GM04504 (cell line): Measurements from ENCODE around the gene STEAP3.
"Not testable (repeated sequence)": the region's sequence is repeated elsewhere in the genome, so short reads cannot be mapped to it uniquely, and the experiment has no call there.

Source experiments
- DNase-seq: peaks from one replicate; pipeline ENCODE4 v3.0.0-alpha.2; 2012; ENCODE audit warnings: low read depth

Gene STEAP3

DNA sequence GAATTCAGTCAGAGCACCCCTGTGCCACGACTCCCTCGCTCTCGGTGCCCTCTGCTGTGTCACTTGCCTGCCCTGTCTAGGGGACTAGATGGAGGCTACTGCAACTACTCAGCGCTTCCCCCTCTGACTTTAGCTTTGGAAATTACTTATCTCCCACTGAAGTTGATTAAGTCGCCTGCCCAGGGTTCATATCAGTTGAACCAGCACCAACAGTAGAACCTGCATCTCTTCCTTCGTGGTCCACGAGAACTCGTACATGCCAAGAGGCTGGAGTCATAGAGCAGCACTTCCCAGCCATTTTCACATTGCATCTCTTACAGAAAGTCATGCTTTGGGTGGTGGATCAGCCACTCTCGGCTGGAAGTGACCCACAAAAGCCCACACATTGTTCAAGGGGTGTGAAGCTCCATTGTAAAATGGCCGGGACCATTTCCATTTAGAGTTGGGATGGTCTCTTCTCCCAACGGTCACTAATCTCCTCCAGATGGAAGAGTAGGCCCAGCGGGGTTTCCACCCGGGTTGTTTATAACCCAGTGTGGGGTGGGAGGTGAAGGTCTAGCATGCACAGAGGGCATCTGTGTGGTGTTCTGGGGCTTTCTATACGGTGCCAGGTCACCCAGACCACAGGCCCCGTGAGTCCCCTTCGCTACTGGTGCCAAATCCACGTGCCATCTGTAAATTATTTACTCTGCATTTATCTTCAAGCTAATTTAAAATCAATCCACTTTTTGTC, 38.0 kb downstream of the STEAP3 start:
- no peak for DNase-seq

DNA sequence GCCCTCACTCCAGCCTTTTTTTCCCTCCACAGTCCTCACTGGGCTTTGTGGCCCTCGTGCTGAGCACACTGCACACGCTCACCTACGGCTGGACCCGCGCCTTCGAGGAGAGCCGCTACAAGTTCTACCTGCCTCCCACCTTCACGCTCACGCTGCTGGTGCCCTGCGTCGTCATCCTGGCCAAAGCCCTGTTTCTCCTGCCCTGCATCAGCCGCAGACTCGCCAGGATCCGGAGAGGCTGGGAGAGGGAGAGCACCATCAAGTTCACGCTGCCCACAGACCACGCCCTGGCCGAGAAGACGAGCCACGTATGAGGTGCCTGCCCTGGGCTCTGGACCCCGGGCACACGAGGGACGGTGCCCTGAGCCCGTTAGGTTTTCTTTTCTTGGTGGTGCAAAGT, 39.4 kb downstream of the STEAP3 start:
- no peak for DNase-seq

DNA sequence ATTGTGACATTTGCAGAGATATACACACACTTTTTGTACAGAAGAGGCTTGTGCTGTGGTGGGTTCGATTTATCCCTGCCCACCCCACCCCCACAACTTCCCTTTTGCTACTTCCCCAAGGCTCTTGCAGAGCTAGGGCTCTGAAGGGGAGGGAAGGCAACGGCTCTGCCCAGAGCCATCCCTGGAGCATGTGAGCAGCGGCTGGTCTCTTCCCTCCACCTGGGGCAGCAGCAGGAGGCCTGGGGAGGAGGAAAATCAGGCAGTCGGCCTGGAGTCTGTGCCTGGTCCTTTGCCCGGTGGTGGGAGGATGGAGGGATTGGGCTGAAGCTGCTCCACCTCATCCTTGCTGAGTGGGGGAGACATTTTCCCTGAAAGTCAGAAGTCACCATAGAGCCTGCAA, 40.0 kb downstream of the STEAP3 start:
- DNase-seq = no peak

DNA sequence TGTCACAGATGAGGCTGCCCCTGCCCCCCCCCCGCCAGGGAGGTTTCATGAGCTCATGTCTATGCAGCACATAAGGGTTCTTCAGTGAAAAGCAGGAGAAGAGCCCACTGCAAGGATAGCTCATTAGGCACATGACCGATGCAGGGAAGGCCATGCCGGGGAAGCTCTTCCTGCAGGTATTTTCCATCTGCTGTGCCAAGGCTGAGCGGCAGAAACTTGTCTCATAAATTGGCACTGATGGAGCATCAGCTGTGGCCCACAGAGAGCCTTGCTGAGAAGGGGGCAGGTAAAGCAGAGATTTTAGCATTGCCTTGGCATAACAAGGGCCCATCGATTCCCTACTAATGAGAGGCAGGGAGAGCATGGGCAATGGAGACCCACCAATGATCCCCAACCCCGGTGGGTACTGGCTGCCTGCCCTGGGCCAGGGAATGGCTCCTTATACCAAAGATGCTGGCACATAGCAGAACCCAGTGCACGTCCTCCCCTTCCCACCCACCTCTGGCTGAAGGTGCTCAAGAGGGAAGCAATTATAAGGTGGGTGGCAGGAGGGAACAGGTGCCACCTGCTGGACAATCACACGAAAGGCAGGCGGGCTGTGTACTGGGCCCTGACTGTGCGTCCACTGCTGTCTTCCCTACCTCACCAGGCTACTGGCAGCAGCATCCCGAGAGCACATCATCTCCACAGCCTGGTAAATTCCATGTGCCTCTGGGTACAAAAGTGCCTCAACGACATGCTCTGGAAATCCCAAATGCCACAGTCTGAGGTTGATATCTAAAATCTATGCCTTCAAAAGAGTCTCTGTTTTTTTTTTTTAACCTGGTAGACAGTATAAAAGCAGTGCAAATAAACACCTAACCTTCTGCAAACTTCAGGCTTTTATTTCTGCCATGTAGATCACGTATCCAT, 41.4 kb downstream of the STEAP3 start:
- no peak for DNase-seq

DNA sequence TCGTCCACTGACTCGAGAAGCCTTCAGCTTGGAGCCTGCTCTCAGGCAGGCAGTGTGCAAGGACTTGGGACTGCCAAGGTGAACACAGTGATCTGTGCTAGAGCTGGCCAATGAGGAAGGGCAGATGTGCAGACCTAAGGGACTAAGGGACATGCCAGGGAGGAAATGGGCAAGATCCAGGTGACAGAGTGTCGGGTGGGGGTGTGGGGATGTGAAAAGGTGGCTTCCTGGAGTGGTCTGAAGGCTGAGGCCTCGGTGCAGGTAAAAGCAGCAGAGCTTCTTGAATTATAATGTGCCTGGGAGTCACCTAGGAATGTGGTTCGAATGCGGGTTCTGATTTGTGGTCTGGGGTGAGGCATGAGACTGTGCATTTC, 42.0 kb downstream of the STEAP3 start:
- DNase-seq = no peak

DNA sequence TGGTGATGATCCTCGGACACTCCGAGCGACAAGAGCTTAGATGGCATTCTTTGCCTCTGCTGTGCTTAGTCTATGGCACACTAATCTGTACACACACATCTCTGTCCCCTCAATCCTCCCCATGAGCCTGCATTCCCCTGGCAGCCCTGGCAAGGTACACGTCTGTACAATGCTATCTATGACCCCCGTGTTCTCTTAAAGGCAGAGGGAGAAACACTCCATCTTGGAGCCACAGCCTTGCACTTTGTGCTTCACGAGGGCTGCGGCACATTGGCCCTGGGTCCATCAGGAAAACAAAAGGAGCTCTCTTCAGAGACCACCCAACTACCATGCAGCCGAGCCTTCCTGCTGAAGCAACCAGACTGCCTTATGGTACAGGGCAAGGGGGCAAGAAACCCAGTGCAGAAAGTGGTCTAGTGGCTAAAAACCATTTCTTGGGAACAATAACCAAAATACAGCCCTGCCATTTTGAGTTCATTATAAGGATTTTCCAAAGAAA, 42.5 kb downstream of the STEAP3 start:
- no peak for DNase-seq

DNA sequence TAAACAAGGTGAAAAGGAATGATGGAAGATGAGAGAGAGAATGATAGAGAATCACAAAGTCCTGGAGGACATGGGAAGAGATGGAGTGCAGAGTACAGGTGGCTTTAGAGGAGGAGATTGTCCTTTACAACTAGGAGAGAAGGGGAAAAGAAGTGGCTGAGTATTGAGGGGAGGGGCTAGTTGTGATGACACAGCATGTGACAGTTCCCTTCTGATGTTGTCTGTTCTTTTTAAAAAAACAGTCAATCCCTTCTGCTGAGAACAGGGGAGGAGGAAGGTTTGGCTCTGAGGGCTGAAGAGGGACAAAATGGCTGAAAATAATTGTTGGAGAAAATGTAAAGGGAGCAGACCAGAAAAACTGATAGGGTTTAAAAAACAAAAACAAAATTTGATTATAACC, 44.0 kb downstream of the STEAP3 start:
- no peak for DNase-seq

DNA sequence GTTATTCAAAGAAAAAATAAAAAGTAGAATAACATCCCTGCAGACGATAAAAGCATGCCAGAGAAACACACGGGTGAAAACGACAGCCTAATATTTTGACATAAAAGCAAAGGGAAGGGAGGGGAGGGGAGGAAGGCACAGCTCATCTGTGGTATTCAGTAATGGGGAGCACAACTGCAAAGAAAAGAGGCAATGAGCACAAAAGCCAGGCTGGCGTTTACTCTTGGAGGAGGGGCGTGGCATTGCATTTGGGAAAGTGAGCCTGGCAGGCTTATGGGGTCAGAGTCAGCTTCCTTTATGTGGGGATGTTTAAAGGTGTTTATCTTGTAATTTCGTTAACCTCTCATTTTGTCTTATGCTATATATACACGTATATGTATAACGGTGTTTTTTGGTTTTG, 53.2 kb downstream of the STEAP3 start:
- DNase-seq = no peak

DNA sequence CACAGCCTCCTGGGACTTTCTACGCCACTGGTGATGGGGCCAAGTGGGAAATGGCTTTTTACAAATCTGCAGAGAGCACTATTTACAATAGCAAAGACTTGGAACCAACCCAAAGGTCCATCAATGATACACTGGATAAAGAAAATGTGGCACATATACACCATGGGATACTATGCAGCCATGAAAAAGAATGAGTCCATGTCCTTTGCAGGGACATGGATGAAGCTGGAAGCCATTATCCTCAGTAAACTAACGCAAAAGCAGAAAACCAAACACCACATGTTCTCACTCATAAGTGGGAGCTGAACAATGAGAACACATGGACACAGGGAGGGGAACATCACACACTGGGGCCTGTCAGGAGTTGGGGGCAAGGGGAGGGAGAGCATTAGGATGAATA, 54.8 kb downstream of the STEAP3 start:
- DNase-seq = not testable (repeated sequence)

DNA sequence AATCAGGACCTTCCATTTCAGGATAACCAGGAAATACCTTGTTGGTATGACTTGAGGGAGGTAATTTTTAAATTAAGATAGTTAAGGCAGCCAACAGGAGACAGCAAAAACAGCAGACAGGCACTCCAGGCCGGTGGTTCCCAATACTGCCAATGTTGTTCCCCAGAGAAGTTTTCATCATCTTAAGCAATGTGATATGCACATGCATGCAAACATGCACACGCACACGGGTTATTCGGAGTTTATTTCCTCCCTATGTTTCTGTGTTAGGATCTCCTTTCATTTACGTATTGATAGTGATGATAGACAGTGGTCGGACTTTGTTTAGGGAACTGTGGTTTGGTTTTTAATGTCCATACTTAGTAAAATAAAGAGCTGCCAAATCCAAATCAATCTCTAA, 55.3 kb downstream of the STEAP3 start:
- DNase-seq = no peak

DNA sequence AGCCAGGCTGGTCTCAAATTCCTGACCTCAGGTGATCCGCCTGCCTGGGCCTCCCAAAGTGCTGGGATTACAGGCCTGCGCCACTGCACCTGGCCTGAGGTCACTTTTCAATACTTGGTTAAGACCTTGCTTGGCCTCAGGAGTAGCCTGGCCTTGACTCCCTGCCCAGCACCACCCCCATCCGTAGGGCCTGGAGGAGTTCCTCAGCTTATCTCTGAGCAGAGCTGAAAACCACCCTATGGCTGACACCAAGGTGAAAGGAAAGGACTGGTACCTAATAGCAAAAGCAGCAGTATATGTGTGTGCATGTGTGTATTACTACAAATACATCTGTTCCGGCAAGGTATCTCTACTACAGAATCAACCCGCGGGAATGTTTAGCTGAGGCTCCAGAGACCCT, 56.0 kb downstream of the STEAP3 start:
- no peak for DNase-seq

DNA sequence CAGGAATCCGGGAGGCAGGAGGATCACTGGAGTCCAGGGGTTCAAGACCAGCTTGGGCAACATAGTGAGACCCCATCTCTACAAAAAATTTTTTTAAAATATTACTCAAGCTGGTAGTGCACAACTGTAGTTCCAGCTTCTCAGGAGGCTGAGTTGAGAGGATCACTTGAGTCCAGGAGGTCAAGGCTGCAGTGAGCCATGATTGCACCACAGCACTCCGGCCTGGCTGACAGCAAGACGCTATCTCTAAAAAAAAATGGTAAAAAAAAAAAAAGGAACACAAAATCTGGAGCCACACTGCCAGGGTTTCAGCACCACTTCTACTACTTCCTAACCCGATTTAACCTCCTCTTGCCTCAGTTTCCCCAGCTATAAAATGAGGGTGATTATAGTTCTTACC, 57.0 kb downstream of the STEAP3 start:
- no peak for DNase-seq

DNA sequence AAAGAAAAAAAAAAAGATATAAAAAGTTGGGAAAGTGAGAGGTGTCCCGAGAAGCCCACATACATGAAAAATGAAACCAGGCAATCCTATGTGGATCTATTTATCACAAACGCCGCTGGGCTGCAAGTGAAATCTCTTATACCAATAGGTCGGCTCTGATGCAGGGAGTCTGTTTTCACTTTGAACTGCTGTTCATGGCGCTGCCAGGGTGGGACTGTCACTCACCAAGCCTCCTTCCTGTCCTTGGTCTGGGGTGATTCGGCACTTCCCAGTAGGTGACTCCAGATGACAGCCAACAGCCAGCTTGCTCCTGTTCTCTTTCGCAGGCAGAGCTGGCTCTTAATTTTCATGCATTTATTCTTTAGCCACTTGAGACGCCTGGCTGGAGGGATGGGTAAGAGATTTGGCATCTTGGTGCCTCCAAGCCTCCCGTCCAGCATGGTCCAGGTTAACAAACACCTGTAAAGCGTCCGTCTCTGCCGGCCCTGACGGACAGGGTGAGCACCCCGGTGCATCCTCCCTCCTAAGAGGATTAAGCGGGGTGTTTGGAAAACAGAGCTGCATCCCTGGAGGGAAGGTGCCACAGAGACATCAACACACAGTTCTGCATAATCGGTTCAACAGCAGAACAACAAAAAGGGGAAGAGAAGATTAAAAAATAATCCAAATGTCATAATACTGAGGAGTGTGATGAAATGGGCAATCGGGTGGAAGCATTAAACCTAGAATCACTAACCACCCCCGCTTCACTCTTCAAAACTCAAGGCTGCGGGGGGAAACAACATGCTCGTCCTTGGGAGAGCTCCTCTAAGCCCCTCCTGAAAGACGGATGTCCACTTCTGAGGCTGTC, 58.7 kb downstream of the STEAP3 start:
- no peak for DNase-seq

DNA sequence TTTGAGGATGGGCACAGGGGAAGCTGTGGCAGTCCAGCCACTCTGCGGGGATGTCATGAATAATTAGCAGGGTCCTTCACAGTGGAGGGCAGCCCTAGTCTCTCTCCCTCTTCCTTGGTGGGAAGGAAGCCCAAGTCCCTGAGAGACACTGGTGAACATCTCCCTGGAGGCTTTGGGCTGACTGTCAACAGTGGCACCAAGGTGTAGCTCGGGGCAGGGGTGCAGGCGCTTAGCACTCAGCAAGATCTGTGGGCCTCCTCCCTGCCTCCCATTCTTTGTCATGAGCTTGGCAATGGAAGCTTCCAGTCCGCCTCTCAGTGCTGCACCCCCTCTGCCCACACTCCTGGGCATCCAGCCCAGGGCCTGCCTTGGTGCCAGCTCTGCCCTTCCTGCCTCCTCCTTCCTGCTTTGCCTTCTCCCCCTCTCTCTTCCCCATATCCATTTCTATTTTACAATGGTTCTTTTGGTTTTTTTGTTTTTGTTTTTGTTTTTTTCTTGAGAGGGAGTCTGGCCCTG, 59.4 kb downstream of the STEAP3 start:
- DNase-seq = no peak

DNA sequence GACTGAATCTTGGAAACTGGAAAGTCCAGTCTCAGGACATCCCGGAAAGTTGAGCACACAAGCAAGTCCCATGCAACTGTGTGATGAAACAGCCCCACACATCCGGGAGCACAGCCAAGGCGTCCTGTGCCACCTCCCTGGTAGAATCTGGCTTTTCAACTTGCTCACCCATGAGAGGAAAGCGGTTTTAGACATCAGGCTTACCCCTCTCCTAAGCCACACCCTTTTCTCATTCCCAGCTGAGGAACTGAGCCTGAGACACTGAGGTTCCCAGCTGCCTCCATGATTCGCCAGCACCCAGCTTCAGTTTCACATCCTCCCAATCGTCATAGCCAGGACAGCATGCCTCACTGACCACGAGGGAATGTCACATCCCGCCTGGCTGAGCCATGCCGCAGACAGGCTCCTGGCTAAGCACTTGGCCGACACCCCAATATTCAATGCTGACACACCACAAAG, 60.3 kb downstream of the STEAP3 start:
- DNase-seq = peak; percentile 58

DNA sequence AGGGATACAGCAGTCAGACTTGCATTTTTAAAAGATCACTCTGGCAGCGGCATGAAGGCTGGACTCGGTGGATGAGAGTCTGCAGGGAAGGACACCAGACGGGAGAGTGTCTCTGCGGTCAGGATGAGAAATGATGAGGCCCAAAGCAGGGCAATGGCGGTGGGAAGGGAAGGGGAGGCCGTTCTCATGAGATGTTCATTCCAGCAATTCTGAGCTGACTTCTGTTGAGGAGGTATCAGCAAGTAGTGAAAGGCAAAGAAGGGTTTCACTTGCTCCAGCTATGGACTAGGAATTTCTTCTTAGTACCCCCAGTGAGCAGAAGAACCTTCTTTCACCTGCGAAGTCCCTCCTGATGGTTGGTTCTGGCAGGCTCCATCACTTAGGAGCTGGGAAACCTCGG, 63.0 kb downstream of the STEAP3 start:
- no peak for DNase-seq

DNA sequence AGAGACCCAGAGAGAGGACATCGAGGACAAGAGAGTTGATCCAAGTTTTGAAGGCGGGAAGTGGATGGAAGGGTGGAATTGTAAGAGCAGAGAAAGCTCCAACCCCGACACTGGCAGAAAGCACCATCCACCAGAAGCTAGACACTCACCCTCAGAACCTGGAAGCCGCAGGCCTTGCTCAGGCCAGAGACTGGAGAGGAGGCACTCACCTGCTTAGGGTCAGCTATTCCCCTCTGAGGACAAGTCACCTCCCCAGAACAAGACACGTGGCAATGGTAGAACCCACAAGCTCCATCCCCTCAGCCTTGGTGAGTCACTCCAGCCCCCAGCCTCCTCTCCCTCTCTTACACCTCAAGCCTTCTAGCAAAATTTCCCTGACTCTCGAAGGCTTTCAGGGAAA, 64.9 kb downstream of the STEAP3 start:
- DNase-seq = no peak

DNA sequence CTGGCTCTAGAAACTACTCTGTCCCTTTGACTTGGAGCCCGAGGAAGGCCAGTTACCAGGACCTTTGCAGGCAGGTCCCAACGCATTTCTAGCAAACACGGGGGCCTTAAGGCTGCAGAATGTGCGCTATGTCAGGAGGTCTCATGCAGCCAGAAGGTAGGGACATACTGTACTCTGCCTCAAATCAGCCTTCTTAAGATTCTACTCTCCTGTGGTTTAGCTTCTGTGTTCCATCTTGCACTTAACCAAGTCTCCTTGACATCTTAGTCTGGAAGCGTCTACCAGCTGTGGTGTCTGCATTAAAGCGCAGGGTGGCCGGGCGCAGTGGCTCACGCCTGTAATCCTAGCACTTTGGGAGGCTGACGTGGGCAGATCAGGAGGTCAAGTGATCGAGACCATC, 65.5 kb downstream of the STEAP3 start:
- DNase-seq = no peak

DNA sequence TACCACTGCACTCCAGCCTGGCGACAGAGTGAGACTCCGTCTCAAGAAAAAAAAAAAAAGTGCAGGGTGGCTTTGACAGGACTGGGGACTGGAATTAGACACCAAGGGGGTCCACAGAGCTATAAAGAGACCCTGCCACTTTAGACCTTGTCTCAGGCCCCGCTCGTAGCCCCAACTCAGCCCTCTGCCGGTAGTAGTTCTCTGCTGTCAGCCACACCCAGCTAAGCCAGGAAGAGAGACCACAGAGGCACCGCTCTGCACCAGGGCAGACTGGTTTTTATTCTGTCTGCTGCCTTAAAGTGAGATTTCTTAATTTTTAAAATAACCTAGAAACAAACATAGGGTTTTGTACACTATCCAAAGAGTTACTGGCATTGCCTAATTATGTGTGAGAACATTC, 66.0 kb downstream of the STEAP3 start:
- no peak for DNase-seq

DNA sequence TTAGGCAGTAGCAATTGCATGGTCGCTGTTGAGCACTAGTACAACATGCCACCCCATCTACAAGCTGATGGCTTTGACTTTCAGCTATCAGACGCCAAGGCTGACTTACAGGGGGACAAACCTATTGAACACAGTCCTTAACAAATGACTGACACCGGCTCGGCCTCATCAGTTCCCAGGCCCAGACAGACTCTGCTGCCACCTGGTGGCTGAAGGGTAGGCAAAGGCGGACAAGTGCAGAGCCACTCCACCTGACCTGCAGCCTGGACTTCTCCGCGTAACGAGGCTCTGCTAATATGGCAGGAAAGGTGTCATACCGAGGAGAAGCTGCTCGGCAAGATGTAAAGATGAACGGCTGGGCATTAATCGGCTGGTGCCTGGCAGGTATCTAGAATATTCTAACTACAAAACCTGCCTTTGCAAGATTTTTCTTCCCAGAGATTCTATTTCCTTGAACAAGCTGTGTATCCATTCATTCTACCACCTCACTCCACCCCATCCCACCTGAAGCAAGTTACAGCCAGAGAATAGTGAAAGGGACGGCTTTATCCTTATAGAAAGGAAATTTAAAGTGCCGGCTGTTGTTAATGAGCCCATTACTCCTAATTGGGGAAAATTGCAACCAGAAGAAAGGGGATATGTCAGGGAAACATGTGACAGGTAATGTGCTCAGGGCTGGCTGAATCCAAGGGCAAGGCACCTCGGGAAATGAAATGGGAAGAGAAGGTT, 67.4 kb downstream of the STEAP3 start:
- DNase-seq = peak; percentile 29

DNA sequence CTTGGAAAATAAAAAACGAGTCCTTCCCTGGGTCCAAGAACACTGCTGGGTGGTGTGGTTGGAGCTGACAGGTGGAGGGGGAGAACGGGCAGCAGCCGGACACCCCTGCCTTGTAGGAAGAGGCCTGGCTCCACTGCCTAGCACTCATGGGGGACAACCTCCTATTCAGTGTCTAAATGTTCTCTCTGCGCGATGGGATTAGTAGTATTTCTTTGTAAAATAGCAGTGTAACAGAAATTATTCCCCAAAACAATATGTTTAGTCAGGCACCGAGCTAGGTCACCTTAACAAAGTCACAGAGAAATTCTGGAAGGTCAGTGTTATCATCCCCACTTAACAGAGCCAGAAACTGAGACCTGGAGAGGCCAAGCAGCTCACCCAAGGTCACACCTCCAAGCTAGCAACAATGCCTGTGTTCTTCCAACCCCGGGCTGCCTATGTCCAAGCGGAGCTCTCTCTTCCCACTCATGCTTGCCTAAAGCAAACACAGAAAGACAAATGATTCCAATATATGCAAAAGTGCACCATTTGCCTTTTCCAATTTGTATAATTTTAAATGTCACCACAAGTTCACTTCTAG, 68.0 kb downstream of the STEAP3 start:
- DNase-seq = no peak
